ENCODE data around the gene INPP5B.

The INPP5B gene

DNA sequence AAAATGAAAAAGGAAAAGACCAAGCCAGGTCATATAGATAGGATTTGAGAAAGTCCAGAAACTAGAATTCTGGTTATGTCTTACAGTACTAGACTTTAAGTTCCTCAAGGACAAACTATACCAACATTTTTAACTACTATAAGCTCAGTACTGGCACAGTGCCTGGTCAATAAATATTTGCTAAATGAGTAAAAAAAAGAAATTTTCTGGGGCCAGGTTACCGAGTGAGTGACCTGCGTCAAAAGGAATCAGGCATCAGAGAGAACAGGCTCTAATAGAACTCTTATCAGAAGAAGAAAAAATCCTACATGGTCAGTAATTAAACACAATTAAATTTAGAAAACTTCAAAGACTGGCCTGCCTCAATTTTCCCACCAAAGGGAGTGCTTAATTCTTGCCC is 115.0 kb downstream of the INPP5B start:
- no peak for DNase-seq (ENCODE audit: low spot score)

DNA sequence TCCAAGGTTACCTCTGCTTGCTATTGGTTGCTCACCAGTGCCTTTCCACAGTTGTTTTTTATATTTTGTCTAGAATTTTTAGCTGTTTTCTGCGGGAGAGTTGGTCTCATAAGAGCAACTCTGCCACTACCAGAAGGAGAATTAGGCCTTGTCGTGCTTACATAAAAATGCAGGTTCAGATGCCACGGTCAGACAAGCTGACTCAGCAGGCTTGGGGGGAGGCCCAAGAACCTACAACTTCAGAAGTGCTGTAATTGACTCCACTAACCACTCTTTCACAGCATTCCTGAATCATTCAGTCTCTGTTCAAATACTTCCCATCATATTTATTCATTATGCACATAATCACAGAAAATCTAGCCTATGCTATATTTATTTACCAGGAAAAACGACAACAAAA is 115.7 kb downstream of the INPP5B start:
- no peak for DNase-seq (ENCODE audit: low spot score)

DNA sequence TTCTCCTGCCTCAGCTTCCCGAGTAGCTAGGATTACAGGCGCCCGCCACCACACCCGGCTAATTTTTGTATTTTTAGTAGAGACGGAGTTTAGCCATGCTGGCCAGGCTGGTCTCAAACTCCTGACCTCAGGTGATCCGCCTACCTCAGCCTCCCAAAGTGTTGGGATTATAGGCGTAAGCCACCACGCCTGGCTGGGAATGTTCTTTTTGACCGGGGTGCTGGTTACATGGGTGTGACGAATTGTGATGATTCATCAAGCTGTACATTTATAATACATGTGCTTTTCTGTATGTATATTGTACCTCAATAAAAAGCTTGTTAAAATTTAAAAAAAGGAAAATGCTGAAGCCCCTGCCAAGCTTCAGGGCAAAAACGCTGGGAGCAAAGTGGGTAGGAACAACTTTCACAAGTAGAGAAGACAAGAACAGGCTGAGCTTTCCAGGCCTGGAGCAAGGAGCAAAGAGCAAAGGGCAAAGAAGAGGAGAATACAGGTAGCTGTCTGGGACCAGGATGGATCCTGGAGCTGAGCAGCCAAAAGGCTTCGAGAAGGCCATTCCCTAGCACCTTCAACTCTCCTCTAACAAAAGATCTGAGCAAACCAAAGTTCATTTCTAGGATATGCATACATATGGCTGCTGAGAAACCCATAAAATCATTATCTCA is 118.3 kb downstream of the INPP5B start:
- DNase-seq (ENCODE audit: low spot score), result no peak

DNA sequence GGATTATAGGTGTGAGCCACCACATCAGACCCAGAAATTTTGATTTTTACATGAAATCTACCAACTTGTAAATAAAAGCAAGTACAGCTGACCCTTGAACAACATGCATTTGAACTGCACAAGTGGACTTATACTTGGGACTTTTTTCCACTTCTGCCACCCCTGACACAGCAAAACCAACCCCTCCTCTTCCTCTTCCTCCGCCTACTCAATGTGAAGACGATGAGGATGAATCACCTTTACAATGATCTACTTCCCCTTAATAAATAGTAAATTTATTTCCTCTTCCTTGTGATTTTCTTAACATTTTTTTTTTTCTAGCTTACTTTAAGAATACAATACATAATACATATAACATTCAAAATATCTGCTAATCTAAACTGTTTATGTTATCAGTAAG is 121.3 kb downstream of the INPP5B start:
- no peak for DNase-seq (ENCODE audit: low spot score)

DNA sequence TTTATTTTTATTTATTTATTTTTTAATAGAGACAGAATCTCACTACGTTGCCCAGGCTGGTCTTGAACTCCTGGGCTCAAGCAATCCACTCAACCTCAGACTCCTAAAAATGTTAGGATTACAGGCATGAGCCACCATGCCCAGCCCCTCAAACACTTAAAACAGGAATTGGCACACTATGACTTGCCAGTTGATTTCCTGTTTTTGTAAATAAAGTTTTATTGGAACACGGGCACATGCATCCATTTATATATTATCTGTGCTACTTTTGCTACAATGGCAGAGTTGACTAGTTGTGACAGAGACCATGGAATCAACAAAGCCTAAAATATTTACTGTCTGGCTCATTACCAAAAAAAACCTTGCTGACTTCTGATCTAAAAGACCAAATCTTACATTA is 122.9 kb downstream of the INPP5B start:
- no peak for DNase-seq (ENCODE audit: low spot score)

DNA sequence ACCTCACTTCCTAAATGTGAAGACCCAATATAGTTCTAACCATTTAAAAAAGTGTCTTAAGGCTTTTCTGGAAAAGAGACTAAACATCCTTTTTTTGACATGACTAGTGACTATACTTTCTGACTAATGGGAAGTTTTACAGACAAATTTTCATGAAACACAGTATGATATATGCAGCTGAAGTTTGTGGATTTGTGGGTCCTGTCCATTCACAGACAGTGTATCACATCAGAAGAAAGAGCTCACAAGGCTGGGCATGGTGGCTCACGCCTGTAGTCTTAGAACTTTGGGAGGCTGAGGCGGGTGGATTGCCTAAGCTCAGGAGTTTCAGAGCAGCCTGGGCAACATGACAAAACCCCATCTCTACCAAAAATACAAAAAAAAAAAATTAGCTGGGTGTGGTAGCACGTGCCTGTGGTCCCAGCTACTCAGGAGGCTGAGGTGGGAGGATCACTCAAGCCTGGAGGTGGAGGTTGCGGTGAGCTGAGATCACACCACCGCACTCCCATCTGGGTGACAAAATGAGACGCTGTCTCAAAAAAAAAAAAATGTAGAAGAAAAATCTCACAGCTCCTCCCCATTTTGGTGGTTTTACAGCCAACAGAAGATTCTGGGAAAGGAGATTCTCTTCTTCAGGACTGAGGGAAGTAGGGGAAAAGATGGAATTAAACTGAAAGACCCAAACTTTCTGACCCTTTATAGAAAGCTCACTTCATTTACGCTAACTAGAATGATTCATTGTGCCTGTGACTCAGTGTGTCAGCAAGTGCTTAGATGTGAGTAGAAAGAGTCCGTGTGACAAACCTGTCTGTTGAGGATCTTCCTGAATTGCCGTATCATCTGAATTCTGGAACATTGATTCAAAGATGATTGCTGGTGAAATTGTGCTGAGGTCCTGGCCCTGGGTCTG is 123.7 kb downstream of the INPP5B start:
- no peak for DNase-seq (ENCODE audit: low spot score)

DNA sequence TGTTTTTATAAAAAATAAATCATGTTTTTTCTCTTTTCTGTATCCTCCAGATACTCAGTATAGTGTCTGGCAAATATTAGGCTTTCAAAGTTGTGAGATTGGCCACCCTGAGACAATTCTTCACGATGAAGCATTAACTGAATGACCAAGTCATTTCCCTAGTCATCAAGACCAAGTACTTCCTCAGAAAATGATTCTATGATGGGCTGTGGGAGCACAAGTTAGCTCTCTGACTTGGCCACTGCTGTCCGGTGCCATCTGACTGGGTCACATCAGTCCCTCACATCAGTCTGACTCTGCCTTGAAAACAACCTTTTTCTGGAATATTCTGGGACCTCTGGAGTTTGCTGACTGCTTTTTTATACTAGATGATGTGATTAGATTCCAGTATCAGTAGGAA is 125.4 kb downstream of the INPP5B start:
- DNase-seq (ENCODE audit: low spot score), result no peak

DNA sequence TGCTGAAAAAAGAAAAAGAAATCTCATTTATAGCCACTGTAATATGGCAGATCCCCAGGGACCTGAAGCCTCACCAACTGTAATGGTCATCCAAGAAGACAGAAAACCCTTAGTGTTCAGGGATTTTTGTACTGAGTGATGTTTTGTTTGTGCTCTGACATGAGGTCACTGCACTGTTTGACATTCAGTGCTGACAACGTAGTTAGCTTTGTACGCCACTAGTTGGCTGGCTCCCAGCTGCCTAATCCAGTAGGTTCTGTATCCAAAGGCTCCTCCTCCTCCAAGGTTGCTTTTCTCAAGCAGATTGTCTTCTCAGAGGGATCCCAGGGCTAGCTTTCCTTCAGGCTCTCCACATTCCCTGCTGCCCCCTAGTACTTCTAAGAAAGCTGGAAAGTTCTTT is 129.4 kb downstream of the INPP5B start:
- DNase-seq (ENCODE audit: low spot score), result no peak

DNA sequence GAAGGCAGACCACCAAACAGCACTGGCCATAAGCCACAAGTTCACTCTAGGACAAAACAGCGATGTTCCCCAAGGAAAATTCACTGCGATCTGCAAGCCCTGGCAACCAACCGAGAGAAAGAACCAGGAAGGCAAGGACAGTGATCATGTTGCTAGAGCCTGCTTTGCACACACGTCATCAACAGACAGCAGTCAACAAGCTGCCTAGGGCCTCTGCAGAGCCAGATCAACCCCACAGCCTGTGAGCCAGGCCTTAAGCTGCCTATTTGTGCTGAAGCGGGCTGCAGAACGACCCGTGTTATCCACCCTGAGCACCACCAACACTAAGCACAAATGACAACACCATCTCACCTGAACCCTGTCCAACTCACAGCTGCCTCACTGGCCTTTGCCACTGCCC is 132.6 kb downstream of the INPP5B start:
- DNase-seq (ENCODE audit: low spot score), result no peak

DNA sequence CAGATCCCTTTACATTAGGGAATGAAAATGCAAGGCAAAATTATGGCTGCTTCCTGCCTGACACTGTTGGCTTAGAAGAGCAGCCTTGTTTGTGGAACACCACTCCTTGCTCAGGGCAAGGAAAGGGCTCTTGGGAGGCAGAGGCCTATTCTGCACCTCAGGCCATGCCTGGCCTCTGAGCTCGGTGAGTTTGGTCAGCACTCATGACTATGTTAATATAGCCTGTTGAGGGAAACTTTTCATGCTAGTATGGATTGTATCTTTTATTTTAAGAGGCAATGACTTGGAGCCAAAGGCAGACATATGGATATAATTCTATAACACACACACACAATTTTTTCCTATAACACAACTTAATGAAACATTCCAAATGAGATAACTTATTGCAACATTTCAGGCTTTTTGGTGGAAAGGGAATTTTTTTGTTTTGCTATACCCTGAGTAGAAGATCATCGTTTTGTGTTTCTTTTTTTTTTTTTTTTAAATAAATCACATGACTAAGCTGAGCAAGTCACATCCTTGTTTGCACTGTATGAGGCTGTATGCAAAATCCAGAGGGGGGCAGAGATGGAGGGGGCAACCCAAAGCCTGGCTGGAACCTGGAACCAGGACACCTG is 133.2 kb downstream of the INPP5B start:
- DNase-seq (ENCODE audit: low spot score), result no peak

DNA sequence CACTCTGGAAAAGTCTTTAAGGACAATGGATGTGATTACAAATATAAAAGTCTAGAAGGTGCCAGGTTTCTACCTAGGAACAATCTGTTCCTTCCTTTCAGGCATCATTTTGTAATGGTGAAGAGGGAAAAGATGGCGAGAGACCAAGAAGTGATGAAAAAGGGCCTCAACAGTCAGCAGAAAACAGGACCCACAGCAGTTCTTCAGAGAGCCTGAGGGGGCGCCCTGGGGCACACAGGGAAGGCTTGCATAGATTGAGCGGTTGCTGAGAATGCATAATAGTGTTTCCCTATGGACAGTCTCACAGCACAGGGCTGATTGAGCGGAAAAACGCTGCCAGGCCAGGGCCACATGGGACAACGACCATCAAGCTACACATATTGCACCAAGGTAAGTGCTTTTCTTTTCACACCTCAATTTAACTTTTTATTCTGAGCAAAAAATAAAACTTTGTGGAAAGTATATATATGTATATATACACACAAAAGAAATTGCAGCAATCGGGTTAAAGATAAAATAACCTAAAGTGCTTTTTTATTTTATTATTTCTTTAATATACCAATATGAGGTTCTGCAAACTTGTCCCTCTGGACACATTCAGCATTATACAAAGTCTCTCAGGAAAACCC is 135.7 kb downstream of the INPP5B start:
- DNase-seq (ENCODE audit: low spot score), result peak; percentile 77

Measured in LoVo (cell line).